GM21447 (cell line): ENCODE measurements around the gene BEST4.
A peak's percentile ranks its signal among the peaks of the same experiment; 100 is the strongest.
"Not testable (repeated sequence)": the region's sequence is repeated elsewhere in the genome, so short reads cannot be mapped to it uniquely, and the experiment has no call there.

ENCODE experiments used
- ATAC-seq: cut with Tn5 transposase; IDR thresholded peaks from one replicate; pipeline ENCODE4 v1.9.1; 2021; ENCODE audit not compliant: unreplicated experiment

BEST4 gene

DNA sequence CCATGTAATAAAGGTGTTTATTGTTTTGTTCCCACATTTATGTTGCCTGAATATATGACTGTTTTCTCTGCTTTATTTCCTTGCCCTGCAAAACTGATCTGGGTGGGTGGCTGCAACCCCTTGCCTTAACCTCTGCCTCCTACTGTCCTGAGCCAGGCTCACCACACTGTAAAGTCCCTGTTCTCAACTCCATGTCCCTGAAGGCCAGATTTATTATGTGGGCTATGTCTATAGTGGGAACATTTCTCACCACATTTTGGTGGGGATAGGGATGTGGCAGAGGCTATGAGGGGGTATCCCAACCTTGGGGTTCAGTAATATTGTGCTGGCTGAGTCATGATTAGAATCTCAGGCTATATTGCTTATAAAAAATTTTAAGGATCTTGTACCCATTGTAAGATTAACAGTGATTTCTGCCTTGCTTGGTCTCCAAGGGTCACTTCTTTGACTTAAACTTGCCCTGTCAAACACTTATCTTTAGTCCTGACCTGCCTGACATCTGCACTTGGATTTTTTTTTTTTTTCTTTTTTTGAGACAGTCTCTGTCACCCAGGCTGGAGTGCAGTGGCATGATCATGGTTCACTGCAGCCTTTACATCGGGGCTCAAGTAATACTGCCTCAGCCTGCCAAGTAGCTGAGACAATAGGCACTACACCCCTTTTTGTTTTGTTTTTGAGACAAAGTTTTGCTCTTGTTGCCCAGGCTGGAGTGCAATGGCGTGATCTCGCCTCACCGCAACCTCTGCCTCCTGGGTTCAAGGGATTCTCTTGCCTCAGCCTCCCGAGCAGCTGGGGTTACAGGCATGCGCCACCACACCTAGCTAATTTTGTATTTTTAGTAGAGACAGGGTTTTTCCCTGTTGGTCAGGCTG, 9.0 kb downstream of the BEST4 start:
- ATAC-seq: no peak

DNA sequence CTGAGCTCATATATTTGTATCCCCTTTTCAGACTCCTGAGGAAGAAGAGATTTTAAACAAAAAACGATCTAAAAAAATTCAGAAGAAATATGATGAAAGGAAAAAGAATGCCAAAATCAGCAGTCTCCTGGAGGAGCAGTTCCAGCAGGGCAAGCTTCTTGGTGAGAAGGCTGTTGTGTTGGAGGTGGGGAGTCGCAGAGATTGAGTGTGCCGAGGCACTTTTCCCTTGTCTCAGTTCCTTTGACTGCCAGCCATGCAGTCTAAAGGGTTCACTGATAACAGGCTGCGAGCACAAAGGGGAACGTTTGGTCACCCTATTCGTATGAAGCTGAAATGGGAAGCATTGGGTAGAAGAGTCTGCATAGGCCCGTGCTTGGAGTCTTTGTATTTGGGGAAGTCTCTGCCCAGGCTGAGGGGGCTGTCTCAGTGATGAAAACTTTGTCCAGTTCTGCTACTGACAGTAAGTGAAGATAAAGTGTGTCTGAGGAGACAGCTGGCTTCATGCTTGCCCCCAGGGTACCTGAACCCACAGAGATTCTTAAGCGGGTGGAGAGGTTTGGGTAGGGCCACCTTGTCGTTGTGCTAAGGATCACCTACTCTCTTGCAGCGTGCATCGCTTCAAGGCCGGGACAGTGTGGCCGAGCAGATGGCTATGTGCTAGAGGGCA, 9.9 kb downstream of the BEST4 start:
- ATAC-seq: no peak

DNA sequence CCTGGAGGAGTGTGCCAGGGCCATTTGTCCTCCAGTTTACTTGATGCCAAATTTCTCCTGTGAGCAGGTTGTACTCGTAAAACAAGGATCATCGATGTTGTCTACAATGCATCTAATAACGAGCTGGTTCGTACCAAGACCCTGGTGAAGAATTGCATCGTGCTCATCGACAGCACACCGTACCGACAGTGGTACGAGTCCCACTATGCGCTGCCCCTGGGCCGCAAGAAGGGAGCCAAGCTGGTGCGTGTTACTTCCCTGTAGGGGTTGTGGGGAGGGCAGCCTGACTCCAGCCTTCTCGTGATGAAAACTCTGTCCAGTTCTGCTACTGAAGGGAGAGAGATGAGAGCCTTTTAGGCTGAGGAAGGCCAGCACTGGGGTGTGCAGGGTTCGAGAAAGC, 10.4 kb downstream of the BEST4 start:
- ATAC-seq: no peak

DNA sequence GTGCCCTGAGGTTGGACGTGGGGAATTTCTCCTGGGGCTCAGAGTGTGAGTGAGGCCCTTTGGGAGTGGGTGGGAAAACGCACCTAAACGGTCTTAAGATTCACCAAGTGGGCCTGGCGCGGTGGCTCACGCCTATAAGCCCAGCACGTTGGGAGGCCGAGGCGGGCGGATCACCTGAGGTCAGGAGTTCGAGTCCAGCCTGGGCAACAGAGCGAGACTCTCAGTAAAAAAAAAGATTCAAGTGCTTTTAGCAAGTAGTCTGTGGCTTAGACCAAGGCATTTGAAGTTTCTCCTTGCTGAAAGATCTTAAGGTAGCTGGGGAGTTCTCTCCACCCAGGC, 11.3 kb downstream of the BEST4 start:
- ATAC-seq: no peak

DNA sequence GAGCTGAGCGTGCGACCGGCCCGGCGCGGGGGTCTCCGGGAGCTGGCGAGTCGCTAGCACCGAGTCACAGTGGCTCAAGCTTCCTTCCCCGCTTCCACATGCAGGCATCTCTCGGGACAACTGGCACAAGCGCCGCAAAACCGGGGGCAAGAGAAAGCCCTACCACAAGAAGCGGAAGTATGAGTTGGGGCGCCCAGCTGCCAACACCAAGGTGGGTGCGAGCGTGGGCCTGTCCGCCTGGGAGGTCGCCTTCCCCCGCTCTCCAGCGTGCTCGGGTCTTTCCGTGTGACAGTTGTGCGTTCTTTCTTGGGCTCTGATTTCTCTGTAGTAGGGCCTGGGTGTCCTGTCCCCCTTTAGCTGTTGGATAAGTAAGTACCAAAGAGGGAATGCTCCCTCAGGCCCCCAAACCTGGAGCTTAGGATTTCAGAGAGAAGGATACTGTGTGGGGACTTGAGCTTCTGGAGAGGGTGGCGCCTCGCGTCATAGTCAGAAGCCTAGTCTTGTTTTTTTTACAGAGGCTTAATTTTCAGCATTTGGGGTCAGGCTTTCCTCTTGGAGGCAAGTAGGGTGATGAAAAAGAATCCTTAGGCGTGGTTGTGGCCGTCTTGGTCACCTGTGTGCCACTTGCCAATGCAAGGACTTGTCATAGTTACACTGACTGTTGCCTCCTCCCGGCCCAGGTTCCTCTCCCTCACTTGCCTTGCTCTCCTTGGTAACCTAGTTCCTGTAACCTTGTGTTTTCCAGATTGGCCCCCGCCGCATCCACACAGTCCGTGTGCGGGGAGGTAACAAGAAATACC, 11.8 kb downstream of the BEST4 start:
- ATAC-seq: peak; percentile 15

DNA sequence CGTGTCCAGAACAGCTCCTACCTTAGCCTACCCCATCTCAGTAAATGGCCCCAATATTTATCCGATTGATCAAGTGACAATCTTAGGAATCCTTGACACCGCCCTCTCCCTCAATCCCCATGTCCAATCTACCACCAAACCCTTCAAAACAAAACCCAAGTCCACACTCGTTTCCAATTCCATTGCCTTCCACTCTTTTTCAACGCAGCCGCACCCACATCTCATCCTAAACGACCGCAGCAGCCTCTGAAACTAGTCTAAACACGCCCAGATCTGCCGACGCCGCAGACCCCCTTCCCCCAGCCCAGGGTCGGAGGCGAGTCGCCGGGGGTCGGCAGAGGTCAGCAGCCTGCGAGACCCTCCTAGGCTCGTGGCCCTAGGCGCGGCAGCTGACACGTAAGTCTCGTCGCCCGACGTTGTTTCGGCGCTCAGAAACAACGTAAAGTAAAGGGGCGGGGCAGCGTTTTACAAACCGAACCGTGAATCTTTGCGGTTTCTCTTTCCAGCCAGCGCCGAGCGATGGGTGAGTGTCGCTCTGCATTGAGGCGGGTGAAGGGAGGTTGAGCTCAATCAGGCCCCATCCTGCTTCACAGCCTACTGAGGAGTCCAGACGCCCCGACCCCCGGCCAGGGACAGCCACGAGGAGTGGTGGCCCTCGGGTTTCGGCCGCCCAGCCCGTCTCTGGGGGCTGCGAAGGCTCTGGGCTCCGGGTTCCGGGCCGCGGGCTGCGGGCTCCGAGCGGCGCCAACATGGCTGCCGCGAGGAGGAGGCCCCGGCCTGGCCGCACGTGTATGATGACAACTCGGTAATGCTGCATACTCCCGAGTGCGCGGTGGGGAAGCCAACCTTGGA, 12.7 kb downstream of the BEST4 start, which contains the start of gene RPS8:
Gene RPS8, plus strand, starts transcription at position 463 of the 852 bp plus-strand sequence. Its CDS starts 57 bp downstream, at position 520.
- ATAC-seq: peak; percentile 69

DNA sequence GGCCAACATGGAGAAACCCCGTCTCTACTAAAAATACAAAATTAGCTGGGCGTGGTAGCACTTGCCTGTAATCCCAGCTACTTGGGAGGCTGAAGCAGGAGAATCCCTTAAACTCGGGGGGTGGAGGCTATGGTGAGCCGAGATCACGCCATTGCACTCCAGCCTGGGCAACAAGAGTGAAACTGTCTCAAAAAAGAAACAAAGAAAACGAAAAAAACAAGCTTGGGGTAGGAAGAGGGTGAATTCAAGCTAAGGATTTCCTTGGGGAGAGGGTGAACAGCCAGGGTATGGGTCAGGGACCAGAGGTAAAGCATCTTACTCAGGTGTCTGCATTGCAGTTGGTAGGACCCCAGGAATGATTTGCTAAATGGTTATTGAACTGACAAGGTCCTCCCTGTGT, 21.5 kb downstream of the BEST4 start:
- not testable (repeated sequence) for ATAC-seq

DNA sequence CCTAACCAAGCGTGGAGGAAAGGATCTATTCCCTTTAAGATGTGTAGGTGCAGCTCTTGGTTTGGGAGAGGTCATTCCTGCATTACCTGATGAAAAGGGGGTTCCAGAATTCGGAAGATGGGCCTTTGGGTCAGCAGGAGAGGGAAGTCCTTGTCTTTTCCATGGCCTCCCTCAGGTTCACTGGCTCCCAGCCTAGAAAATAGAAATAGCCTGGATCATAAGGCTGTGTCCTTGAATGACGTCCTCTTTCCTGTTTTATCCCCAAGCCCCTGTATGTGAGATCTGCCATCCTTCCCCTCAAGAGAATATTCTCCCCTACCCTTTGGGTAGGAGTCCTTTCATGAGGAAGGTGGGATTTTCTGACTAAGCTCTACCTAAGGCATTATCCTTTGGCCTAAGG, 27.1 kb downstream of the BEST4 start:
- ATAC-seq: no peak

DNA sequence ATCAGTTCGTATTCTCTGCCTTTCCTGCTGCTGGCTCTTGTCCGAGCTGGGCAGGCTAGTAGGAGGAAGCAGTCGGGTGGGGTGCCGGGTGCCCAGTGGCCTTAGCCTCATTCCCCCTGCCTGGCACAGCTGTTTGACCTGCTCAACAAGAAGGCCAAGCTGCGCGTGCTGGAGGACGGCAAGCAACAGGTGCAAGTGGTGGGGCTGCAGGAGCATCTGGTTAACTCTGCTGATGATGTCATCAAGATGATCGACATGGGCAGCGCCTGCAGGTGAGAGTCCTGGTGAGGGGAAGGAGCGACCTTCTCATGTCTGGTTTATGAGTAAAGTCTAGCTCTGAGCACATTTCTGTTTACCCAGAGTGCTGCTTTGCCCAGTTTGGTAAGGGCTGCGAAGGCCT, 28.9 kb downstream of the BEST4 start:
- ATAC-seq: no peak

DNA sequence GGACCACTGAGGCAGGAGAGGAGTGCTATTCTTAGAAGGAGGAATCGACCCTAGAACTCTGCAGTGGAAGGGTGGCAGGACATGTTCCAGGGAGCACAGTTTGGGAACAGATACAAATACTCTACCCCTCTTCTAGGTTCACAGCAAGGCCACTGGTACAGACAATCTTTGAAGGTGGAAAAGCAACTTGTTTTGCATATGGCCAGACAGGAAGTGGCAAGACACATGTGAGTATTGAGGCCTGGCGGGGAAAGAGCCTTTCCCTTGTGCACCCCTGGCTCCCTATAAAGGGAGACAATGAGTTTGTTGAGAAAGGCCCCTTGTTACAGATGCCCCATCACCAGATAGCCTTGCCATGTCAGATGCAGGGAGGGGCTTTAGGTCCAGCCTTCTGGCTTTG, 30.6 kb downstream of the BEST4 start:
- peak; percentile 65 for ATAC-seq

DNA sequence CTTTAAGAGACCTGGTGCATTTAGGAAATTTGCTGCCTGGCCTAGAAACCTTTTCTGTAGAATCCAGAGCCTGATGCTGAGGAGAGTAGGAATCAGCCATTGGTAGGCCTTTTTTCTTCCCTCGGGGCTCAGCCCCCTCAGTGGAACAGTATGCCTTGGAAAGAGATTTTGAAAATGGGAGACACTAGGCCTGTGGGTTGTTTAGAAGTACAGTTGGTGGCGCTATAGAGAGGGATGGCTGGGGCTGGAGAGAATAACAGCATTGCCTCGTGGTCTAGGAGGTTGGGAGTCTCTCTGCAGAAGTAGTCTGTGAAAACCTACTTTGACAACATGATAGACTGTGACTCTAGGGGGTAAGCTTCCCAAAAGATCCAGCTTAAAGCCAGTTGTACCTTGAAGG, 40.1 kb downstream of the BEST4 start:
- no peak for ATAC-seq

DNA sequence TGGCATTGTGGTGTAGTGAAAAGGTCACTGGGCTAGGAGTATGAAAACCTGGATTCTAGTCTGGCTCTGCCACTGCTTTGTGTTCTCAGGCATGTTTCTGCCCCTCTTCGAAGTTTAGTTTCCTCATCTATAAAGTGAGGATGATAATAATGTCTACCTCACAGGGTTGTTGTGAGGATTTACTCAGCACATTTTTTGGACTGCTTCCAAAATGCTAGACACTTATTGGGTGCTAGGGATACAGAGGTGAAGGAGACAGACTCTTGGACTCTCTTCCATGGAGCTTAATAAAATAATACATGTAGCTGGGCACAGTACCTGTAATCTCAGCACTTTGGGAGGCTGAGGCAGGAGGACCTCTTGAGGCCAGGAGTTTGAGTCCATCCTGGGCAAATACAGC, 44.8 kb downstream of the BEST4 start:
- no peak for ATAC-seq

DNA sequence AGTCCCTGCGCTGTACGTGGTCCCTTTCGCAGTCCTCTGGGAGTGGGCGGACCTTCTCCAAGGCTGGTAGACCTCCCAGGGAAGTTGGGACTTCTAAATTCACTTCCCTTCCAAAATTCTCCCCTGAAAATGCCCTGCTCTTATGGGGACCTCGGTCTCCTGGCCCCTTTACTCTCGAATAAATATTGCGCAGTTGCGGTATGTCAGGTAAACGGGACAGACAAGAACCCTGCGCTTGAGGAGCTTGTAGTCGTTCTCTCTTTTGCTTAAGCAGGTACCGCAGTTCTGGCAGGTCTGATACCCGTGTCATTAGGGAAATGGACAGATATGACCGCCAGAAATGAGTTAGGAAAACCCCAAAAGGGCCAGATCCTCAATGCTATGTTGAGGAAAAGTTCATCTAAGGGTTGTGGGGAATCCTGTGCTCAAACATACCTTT, 47.8 kb downstream of the BEST4 start:
- peak; percentile 7 for ATAC-seq

DNA sequence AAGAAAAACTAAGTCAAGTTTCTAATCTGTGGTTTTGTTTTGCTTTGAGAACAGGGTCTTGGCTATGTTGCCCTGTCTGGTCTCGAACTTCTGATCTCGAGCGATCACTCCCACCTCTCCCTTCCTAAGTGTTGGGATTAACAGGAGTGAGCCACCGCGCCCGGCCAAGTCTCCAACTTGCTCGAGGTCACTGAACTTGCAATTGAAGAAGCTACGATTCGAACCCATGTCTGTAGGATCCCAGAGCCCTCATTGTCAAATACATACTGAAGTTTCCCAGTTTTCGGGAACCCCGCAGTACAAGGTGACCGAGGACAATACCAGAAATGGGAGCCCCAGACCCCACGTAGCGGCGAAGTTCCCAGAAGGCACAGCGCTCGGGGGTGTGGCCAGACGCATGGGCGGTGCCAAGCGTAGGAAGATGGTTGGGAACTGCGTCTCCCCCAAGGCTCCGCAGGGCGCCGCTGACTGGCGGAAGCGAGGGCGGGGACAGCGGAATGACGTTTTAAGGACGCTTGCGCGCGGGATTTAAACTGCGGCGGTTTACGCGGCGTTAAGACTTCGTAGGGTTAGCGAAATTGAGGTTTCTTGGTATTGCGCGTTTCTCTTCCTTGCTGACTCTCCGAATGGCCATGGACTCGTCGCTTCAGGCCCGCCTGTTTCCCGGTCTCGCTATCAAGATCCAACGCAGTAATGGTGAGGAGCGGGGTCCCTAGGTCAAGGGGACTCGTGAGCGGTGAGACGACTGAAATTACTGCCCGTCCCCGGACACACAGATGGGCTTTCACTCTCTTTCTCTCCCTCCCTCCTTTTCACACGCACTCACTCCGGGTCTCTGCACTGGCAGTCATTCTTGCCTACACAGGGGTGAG, 48.4 kb downstream of the BEST4 start, which contains the start of gene KIF2C:
Gene KIF2C, plus strand, starts transcription at position 531 of the 872 bp plus-strand sequence. Its CDS starts 96 bp downstream, at position 627.
- peak; percentile 96 for ATAC-seq

DNA sequence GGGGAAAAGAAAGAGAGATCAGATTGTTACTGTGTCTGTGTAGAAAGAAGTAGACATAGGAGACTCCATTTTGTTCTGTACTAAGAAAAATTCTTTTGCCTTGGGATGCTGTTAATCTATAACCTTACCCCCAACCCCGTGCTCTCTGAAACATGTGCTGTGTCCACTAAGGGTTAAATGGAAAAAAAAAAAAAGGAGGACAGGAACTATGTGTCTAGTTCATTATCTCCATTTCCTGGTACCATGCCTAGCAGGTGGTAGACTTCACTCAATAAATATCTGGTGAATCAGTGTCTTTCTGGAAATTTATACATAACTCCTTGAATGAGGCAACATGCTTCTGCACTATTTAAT, 49.0 kb downstream of the BEST4 start:
- not testable (repeated sequence) for ATAC-seq

DNA sequence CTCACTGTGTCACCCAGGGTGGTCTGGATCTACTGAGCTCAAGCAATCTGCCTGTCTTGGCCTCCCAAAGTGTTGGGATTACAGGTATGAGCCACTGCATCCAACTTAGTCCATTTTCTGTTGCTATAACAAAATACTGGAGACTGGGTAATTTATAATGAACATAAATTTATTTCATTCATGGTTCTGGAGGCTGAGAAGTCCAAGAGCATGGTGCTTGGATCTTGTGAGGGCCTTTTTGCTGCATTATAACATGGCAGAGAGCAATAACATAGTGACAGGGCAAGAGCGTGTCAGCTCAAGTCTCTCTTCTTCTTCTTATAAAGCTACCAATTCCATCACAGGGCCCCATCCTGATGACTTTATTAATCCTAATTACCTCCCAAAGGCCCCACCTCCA, 52.0 kb downstream of the BEST4 start:
- ATAC-seq: no peak

DNA sequence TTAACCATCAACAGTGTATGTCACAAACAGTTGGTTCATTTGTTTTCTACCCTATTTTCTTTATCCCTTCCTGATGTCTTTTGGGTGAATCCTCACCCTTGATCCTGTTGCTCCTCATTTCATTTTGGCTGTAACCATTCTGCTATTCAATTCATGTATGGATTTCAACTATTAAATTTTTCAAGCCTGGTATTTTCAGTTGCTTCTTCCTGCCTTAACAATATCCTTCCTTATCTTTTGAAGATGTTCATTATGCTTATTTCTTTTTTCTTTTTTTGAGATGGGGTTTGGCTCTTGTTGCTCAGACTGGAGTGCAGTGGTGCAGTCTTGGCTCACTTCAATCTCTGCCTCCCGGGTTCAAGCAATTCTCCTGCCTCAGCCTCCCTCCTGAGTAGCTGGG, 54.2 kb downstream of the BEST4 start:
- no peak for ATAC-seq
